COR-L47 (cell line): Measurements from ENCODE around the gene XXYLT1.
"Not testable (repeated sequence)": the region's sequence is repeated elsewhere in the genome, so short reads cannot be mapped to it uniquely, and the experiment has no call there.

Experiments
- DNase-seq: peaks from one replicate; lab custom pipeline; 2025; lab: John Stamatoyannopoulos, UW

The XXYLT1 gene

DNA sequence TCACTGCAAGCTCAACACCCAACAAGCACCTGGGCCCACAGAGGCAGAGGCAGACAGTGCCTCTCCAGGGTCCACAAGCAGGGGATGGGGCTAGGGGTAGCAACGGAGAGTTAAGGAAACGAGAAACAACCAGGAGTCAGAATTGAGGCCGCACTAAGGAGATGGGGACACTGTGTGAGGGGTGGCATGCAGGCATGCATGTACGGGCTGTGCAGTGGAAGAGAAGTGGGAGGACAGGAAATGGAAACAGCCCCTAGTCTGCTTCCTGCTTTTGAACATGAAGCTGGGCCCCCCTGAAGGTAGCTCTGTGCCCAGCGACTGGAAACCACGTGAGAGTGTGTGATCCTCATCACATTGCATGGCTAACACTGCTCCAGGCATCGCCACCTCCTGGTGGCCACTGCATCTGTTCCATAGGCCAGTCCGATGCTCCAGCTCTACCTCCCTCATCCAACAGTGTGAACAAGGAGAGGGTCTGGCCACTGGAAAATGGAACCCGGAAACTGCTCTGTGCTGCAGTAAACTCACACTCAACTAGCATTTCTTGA is 44.0 kb downstream of the XXYLT1 start:
- DNase-seq = no peak

- no peak for DNase-seq
These were observed 44.5 kb downstream of the XXYLT1 start for GRCh38 chr3:195226445-195226844.

- no peak for DNase-seq
These were observed 45.9 kb downstream of the XXYLT1 start for GRCh38 chr3:195224980-195225580.

DNA sequence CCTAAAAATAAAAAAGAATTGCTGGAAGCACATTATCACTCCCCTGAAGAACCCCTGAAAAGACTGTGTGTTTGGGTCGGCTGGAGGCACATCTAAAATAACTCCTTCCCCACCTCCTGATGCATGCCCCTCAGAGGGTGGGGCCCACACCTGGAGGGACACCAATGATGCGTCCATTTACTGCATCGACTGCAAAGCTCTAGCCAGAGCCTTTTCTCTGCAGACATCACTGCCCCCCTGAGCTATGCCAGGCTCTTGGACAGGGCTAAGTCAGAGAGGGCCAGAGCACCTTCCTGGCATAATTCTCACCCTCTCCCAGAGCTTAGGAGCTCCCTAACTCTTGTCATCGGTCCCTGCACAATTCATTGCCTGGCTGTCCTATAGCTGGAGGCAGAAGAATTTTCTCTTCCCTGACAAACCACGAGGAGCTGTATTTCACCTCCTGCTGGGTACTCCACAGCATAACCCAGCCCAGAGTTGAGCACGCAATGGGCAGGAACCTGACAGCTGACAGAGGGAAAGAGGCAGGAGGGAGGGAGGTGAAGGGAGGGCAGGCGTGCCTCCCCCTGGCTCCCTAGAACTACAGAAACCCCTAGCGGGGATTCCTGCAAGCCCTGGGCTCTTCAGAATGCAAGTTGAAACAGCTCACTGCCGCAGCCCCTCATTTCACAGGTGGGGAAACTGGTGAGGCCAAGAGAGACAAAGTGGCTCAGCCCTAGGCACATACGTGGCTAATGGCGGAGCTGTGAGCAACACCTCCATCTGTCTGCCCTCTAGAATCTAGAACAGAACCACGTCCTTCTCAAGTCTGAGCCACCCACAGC is 46.6 kb downstream of the XXYLT1 start:
- no peak for DNase-seq

DNA sequence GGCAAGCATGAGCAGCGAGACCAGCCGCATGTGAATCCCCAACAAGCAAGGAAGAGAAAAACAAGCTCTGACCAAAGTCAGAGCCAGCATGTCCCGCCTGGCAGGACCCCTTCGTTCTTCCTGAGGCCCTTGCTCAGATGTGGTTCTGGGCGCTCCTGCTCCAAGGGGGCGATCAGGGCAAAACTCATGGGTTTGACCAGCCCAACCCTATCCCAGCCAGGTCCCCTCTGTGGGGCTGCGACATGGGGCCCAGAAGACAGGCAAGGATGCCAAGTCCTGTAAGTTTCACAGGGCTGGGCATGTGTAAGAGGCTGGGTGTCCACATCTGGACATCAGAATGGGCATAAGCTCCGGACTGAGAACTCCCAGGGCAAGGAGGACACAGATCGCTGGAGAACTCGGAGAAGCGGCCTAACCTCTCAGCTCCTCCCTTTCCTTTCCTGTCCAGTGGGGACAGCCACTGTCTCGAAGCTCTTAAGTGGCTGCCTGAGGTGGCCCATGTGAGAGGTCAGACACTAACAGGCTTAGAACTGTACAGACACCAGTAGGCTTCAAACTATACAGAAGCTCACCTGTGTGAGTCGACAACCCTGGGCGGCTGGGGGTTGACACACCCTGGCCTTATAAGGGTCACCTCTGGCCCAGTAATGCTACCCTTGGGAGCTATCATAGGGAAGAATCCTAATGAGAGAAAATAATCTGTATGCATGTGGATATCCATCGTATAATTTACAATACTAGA is 48.9 kb downstream of the XXYLT1 start:
- no peak for DNase-seq

DNA sequence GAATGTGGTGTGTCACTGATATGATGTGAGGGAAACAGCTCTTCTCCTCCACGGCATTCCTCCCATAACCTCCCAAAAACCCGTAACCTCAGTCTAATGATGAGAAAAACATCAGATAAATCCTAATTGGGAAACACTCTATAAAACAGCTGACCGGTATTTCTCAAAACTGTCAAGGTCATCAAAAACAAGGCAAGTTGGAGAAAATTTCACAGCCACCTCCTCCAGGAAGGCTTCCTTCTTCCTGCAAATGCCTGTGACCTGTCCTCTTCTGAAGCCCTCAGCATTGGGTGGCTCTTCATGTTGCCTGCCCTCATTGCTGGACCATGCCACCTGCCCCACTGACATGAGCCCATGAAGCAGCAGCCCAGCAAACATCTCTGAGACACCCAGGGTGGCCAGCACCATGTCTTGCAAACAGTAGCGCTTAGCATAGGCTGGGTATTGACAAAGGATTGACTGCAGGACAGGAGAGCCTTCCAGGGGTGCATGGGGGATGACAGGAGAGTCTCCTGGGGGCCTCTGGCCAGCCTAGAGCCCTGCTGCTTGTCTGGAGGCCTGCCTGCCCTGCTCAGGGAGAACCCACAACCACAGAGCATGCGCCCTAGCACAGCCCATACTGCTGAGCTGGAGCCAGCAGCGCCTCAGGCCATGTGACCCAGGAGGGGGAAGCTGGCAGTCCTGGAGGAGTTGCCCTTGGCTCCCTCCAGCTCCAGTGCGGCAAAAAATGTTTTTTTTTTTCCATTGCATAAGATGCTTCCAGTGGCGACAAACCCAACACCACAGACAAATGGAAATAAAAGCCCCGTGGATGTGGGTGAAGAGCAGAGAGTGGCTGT is 49.7 kb downstream of the XXYLT1 start:
- DNase-seq = no peak

- no peak for DNase-seq
These were observed 51.4 kb downstream of the XXYLT1 start for GRCh38 chr3:195219351-195220230.

- DNase-seq = not testable (repeated sequence)
These were observed 52.6 kb downstream of the XXYLT1 start for GRCh38 chr3:195218331-195218730.

- not testable (repeated sequence) for DNase-seq
These were observed 55.4 kb downstream of the XXYLT1 start for GRCh38 chr3:195215576-195215975.

GRCh38 chr3:195214381-195214780 is 56.6 kb downstream of the XXYLT1 start:
- DNase-seq = no peak

- DNase-seq = no peak
These were observed 57.2 kb downstream of the XXYLT1 start for GRCh38 chr3:195213639-195214315.

DNA sequence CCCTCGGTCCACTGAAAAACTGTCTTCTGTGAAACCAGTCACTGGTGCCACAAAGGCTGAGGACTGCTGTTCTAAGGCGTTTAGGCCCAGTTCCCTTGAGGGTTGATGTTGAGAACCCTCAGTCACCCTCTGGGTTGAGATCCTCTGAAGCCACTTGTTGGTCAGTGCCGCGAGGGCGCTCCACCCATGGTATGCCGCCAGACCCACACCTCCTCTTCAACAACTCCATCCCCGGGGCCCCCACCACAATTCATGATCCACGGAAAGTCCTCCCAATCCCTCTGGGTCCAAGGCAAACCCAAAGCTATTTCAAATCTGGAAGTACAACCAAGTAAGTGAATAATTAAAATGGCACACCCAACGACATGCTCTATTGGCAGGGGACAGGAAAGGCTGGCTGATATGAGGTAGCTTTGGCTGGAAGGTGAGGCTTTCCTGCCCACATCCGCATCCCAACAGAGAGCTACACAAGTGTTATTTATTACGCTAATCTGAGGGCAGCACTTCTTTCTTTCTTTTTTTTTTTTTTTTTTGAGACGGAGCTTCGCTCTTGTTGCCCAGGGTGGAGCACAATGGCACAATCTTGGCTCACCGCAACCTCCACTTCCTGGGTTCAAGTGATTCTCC is 58.1 kb downstream of the XXYLT1 start:
- DNase-seq = no peak

GRCh38 chr3:195212033-195212748 is 58.8 kb downstream of the XXYLT1 start:
- no peak for DNase-seq

DNA sequence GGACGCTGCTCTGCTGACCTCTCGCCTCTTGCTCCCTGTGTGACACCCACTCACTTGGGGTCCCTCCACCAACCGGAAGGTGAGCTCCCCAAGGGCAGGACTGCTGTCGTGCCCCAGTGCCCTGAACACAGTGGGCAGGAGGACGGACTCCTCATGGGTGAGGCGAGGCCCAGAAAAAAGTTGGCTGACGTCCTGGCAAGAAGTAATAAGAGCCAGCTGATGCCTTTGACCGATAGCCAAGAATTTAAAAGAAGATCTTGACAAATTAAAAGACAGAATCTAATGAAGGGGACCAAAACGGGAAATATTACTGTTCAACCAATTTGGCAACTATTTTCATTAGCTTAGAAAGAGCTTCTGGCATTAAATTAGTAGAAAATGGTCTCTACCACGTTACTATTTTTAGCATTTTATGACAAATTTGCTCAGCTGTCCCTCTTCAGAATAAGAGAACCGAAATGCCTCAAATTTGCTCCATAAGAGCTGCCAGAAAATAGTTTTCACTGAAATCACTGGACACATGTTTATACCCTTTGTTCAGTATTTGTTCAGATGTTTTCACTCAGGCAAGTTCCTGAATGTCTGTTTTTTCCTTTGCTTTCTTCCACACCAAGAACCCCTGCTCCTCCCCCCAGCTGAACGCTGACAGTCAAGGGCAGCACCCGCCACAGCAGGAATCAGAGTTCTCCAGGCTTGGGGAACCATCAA is 60.5 kb downstream of the XXYLT1 start:
- no peak for DNase-seq

DNA sequence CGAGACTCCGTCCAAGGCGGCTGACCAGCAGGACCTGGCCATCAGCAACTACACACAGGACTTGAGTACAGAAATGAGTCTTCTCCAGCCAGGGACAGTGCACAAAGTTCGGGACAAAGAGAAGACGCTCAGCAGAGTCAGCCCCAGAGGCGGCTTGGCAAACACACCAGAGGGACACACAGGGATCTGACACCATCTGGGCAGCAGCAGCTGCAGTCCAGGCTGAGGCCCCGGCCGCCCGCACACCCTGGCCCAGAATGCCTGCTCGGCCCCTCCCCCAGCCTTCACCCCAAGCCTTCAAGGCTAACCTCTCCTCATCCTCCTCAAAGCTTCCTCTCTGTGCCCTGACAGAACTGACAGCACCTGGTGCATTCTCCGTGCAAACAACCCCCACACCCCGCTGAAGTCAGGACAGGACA is 61.1 kb downstream of the XXYLT1 start:
- no peak for DNase-seq

DNA sequence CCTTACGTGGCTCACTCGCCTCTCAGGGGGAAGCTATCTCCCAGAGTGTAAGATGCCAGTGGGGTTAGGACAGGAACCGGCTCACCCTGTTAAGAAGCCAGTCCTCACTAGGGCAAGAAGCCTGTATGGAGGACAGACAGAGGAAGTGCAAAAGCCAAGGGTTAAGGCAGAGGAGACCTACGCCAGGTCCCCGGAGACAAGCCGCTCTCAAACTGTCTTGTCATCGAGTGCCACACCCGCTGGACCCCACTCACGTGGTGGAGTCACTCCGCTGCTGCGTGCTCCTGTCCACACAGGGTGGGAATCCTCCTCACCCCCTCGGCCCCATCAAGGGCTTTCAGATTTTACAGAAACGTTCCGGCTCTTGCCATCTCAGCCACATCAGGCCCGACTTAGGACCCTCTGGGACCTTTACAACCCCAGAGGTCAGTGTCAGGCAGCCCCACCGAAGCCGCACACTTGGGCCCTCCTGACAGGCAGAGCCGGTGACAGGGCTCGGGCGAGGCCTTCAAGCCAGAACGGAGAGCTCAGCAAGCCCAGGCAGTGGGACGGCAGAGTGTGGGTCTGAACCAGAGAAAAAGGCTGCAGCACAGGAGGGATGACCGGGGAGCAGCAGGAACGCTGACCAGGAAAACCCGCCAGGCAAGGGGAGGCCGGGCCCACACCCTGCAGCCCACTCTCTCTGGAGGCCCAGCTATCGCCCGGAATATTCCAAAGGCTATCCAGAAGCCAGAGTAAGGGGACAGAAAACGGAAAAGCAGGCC is 61.7 kb downstream of the XXYLT1 start:
- DNase-seq = no peak

GRCh38 chr3:195208631-195209030 is 62.3 kb downstream of the XXYLT1 start:
- DNase-seq = no peak

DNA sequence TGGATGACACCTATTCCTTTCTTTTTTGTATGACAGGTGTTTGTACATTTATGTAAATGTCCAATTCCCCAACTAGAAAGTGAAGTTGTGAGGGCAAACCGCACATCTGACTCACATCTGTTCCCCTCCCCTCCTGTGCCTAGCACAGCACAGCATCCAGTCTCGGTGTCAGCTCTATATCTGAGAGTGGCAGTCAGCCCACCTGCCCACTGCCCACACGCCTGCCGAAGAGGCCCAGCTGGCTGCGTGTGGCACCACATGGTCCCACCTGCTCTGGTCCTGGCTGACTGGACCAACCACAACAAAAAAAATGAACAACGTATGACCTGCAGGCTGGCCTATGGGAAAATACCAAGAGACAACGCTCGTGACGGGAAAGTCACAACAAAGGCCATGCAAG is 62.8 kb downstream of the XXYLT1 start:
- DNase-seq = no peak
